NCI-H2081 treated with DMSO at 0.1 percent for 48 hours (cell line): ENCODE results near the gene IL18R1.

ENCODE experiments used
- DNase-seq: peaks from one replicate; lab custom pipeline; 2025; lab: John Stamatoyannopoulos, UW

The IL18R1 gene

GRCh38 chr2:102434655-102435381, 79.2 kb downstream of the IL18R1 start:
- no peak for DNase-seq

- no peak for DNase-seq
These were observed 80.1 kb downstream of the IL18R1 start for GRCh38 chr2:102435741-102436140.

DNA sequence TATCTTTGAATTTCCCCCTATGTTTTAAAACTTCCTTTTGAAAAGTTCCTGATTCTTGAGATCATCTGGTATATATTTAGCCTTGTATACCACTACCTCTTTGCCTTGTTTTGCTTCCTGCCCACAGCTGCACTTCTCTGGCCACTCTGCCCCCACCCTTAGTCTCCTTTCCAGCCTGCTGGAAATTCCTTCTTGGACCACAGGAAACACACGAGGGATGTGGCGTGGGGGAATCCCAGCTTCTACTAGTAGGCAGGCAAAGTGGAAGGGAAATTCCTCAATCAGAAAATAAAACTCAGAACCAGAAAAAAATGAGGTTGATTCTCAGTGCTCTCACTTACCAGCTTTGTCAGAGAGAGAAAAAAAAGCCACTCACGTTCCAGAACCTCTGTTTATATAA, 80.7 kb downstream of the IL18R1 start:
- no peak for DNase-seq

DNA sequence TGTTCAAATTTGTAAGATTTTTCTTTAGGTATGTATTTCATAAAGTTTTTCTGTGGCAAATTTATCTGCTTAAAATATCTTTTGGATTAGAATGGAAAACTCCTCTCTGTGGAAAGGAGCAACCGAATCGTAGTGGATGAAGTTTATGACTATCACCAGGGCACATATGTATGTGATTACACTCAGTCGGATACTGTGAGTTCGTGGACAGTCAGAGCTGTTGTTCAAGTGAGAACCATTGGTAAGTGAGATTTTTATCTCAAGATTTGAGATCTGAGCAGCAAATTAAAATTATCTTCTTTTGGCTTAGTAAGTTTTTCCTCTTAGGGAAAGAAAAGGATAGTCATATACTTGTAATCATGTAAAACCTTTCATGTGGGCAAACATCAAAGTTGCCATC, 81.5 kb downstream of the IL18R1 start:
- no peak for DNase-seq

DNA sequence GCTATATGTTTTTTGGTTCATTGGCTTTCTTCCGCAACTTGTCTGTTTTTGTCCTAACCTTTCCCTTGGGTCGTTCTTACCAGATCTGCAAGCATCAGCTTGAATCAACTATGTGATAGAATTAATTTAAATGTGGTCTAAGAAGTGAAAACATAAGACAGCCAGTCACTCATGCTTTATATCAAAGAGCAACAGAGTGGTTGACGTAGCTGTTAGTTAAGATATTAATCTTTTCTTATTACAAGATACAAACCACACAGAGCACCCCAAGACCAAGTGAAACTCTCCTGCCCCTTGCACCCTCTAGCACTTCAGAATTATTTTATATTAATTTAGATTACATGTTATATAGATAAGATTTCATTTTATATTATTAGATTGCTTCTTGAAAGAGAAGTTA, 82.5 kb downstream of the IL18R1 start:
- DNase-seq, result no peak

- DNase-seq, result no peak
These were observed 83.0 kb downstream of the IL18R1 start for GRCh38 chr2:102438578-102438977.

DNA sequence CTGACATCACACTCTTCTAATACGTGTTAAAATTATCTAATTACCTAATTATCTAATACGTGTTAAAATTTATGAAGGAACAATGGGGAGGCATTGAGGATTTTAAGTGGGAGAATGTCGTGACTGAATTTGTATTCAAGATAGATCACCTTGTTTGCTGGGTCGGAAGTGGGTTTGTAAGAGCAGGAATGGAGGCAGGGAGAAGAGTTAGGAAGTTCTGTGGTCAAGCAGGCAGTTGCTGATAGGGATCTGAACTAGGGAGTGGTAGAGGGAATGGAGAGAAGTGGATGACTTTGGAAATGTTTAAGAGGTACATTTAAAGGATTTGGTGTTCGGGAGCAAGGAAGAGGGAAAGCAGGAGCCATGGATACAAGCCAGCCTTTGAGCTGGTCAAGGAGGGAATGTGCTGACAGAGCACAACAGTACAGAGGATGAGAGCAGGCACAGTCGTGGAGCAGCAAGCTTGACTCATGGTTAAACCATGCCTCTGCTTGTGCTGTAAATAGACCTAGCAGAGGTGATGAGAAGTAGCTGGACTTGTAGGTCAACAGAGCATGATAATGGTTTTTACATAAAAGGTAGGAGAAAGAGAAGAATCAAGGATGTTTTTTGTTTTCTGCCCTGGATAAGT, 83.6 kb downstream of the IL18R1 start:
- no peak for DNase-seq

- no peak for DNase-seq
These were observed 87.6 kb downstream of the IL18R1 start for GRCh38 chr2:102442967-102443828.

- DNase-seq, result no peak
These were observed 88.6 kb downstream of the IL18R1 start for GRCh38 chr2:102444233-102444632.

- no peak for DNase-seq
These were observed 91.3 kb downstream of the IL18R1 start for GRCh38 chr2:102446936-102447335.
